HG03439 (cell line): ENCODE data around the gene ING3.

Source experiments
- ATAC-seq: cut with Tn5 transposase; IDR thresholded peaks from one replicate; pipeline ENCODE4 v1.9.1; 2021; ENCODE audit warnings: mild to moderate bottlenecking, moderate library complexity; ENCODE audit not compliant: unreplicated experiment

ING3 gene, protein sequence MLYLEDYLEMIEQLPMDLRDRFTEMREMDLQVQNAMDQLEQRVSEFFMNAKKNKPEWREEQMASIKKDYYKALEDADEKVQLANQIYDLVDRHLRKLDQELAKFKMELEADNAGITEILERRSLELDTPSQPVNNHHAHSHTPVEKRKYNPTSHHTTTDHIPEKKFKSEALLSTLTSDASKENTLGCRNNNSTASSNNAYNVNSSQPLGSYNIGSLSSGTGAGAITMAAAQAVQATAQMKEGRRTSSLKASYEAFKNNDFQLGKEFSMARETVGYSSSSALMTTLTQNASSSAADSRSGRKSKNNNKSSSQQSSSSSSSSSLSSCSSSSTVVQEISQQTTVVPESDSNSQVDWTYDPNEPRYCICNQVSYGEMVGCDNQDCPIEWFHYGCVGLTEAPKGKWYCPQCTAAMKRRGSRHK

DNA sequence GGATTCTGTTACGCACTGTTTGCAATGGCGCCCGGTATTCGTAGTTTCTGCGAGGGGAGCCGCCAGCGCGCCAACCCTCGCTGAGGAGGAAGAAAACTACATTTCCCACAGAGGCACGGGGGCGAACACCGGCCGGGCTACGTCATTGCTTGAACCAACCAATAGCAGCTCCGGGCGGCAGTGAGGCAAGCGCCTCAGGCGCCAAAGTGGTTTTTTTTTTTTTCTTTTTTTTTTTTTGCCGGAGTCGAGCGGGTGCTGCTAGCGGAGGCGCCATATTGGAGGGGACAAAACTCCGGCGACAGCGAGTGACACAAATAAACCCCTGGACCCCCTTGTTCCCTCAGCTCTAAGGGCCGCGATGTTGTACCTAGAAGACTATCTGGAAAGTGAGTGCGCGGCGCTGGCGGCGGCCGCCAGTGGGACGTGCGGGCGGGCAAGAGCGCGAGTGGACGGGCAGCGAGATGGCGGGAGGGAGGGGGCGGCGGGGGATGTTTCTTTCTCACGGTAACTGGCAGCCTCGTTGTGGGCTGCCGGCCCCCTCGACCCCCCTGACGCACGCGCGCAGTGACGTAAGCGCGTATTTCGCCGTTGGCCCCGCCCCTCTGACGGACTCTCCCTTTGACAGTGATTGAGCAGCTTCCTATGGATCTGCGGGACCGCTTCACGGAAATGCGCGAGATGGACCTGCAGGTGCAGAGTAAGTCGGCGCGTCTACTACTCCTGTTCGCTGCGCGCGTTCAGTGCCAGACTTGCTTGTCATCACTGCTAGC is at the start of gene ING3:
Gene ING3, plus strand, starts transcription at position 239 of the 770 bp plus-strand sequence. Its CDS starts 120 bp downstream, at position 359.
- ATAC-seq: peak; percentile 97

DNA sequence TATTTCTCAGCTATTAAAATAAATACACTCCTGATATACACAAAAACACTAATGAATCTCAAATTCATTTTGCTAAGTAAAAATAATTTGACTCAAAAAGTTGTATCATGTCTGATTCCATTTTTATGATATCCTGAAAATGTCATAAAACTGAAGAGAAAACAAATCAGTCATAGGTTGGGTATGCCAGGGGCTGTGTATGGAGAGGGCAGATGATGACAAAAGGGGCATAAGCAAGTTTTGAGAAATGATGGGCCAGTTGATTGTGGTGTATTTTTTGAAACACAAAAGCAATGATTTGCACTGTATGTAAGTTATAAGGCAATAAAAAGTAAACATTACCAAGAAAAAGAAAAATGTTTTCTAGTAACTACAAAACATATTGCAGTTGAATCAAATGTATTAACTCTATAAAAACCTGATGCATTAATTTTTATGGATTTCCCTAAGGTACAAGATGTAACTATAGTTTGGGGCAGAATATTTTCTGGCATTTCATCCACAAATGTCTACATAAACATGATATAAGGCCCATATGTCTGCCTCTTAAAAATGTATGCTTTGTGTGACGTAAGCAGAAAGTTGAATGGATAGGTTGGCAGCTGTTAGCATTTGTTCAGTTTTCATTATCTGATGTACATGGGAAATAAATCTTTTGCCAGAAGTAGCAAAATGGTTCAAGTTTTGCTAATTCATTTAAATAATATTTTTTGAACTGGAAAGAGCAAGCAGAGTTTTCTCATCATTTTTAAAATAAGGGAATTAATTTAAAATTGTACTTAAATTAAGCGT is 35.1 kb upstream of the ING3 start:
- ATAC-seq: no peak

DNA sequence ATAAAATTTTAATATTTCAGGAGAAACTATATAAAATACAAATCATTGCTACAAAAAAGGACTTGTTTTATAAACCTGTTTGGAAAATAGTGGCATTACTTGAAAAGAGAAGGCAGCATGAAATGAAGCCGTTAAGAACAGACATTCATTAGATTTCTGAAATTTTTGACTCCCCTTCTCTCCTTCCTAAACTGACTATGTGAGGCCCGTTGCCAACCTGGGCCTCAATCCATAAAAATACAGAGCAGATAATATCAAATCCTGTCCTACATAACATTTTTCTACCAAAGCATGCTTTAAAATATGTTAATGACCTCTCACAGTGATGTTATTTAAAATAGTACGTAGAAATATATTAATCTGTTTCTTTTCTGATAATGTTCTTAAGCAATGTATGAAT is 34.5 kb upstream of the ING3 start:
- no peak for ATAC-seq

DNA sequence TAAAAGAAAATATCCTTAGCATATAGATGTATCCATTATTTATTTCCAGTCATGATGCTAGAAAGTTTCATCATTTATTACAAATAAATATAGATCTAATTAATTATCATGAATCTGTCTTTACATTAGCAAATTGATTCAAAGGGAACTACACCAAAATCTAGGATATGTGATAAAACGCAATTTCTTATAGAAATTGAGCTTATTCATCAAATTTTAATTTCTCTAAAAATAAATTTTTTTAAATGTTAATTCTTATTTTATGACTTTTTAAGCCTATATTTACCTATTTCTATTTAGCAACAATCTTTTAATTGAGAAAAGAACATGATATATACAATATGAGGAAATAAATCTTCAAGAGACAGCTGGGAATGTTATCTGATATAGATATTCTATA is 34.0 kb upstream of the ING3 start:
- no peak for ATAC-seq

DNA sequence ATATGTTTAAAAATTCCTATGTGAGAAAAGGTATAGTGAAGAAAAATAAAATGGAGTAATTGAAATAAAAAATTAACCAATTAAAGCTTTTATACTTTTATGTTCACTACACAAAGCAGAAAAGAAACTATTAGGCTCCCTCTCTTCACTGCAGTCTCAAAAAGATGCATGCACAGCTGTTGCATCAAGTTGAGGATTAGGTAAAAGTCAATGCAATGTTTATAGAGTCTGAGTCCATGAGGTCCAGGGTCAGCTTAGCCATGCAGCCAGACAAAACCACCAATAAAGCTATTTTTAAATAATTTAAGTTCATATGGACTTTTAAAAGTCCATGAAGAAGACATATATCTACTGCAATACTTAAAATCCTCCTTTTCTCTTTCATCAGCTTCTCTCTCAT is 31.1 kb upstream of the ING3 start:
- ATAC-seq: no peak

DNA sequence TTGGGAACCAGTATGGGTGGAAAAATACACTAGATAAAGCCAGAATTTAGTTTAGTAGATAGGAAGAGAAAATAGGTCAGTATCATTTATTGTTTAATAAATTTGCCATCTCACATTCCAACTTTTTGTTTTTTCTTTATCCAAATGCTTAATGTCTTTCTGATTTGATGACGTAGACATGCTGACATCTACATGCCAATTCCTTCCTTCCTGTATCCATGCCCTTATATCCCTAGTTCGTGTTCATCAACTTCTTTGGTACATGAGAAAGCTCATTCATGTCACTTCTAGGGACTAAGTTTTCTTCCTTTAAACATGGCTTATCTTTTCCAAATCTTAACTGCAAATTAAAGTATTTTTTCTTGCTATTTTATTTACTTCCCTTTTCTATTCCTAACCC is 30.5 kb upstream of the ING3 start:
- ATAC-seq: no peak

DNA sequence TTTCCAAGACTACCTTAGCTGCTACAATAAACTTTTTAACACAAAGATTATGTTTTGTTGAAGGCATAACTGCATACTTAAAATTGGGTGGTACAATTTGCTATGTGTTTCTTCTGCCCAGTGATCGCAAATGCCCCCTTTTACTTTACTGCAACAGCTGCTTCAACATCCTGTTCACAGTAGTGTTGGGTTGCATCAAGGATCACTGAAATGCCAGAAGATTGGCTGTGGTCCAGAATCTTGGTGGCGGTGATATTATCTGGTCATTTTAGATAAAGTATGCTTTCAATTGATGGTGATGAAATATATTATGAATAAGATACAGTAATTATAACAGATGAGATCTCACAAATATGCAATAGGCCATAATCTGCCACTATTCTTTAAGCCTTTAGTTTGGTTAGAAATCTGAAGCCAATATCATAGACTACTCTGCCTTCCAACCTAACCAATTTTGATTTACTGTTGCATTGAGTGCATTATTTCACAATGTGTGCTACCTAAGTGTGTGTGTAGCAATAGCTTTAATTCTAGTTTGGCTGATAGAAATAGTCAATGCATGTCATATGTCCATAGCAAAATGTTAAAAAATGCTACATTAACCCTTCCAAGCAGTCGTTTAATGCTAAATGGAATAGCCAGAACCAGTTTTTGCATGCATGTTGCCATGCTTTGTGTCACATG is 29.8 kb upstream of the ING3 start:
- no peak for ATAC-seq

DNA sequence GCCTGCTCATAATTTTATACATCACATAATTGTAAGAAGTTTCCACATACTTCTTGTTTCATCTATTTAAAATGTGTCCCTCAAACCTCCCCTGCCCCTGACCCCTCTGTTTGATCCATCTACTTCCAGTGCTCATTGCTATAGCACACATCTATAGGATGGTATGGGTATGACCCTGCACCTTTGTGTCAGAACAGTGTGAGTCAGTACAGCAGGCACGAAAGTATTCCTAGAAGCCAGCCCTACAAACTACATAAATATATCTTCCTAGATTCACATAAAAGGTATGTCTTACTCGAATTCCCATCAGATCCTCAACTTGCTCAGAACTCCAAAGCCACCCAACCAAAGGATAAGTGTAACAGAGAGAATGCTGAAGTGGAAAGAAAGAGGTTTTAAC is 25.7 kb upstream of the ING3 start:
- ATAC-seq: no peak

DNA sequence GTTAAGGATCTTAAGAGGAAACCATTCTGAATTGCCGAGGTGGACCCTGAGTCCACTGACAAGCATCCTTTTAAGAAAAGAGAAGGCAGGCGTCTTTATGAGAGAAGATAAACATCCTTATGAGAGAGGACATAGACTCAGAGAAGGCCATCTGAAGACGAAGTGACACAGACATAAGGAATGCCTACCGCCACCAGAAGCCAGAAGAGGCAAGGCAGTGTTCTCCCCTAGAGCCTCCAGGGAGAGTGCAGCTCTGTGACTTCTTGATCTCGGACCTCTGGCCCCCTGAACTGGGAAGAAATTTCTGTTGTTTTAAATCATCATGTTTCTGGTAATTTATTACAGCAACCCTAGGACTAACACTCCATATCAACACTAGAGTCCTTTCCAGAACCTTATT is 25.2 kb upstream of the ING3 start:
- ATAC-seq: no peak

DNA sequence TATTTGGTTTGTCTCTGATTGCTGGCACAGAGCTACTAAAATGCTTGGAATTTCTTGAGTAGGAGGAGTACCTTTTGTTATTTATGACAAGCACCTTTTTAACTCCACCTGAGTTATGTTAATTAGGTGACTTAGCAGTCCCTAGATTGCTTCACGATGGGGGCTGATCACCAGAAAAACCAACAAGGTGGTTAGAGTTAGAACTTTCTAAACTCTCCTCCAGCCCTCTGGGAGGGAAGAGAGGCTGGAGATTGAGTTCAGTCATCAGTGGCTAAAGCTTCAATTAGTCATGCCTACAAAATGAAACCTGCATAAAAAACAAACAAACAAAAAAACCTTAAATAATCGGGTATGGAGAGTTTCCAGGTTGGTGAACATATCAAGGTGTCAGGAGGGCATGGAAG is 23.6 kb upstream of the ING3 start:
- no peak for ATAC-seq

DNA sequence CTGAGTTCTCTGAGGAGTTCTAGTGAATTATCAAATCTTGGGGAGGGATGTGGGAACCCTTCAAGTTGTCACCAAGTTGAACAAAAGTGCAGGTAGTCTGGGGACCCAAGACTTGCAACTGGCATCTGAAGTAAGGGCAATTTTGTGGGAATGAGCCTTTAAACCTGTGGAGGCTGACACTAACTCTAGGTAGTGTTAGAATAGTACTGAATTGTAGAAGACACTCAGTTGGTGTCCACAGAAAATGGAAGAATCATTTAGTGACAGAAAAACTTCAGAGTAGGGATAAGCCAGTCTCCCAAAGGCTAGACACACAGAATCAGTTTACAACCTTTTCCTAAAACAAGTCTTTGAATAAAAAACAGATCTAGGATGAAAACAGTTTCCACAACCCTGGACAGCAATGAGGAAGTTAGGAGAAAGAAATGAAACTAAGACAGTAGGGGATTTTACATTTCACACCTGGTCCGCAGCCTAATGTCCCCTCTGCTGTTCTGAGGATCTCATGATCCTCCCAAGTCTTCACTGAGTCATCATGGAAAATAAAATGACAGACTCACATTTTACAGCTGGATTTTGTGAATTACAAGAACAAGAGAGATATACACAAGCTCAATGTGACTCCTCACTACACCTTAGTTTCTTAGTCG is 23.0 kb upstream of the ING3 start:
- peak; percentile 66 for ATAC-seq

DNA sequence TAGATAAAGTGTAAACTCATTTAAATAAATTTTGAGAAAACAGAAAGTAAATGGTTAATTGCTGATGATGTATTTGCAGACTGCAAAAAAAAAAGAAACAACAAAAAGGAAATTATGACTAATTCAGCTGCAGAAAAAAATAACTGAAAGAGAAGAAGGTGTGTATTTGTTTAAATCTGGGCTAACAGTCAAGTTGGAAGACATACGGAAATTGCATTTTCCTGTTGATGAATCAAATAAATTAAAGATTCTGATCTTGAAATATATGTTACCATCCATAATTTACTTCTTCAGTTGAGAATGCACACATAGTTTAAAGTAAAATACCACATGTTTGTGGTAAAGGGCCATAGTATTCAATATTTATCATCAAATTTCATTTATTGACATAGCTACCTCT is 19.3 kb upstream of the ING3 start:
- ATAC-seq: no peak

DNA sequence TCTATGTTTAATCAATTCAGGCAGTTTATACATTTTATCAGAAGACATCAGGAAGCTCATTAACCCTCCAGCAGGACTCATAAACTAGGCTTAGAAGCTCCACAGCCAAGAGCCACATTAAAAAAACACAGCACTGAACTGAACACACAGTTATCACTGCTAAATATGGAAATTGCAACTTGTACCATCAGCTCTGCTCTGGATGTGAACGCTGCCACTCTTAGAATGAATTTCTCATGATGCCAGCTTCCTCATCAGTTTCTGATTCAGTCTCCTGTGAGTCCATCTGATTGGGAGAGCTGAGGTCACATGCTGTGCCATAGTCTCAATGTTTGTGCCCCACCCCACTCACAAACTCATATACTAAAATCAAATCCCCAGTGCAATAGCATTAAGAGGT is 17.1 kb upstream of the ING3 start:
- ATAC-seq: no peak

DNA sequence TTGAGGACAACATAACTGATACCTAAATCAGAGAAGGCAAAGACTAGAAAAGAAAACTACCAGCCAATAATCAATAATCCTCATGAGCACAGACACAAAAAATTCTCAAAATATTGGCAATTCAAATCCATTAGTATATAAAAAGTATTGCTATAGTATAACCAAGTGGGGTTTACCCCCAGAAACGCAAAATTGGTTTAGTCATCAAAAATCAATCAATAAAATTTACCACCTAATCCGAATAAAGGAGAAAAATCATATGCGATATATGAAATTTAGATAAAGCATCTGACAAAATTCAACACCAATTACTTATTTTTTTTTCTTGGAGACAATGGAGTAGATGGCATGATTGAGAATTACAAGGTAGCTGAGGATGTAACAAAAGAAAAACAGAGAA is 11.2 kb upstream of the ING3 start:
- no peak for ATAC-seq

DNA sequence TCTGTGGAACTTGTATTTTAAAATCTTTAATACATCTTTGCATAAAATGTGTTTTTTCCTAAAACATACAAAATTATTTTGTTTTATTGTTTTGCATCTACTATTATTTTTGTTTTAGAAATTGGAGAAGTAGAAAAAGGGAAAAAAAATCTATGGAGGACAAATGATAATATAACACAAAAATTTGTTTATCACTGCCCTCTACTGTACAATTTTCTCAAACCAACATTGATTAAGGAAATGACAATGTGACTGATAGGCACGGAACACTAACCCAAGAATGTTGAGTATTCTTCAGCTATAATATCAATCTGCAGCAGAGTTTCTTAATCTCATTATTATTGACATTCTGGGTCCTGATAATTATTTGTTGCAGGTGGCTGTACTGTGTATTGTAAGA is 9.5 kb upstream of the ING3 start:
- peak; percentile 53 for ATAC-seq

DNA sequence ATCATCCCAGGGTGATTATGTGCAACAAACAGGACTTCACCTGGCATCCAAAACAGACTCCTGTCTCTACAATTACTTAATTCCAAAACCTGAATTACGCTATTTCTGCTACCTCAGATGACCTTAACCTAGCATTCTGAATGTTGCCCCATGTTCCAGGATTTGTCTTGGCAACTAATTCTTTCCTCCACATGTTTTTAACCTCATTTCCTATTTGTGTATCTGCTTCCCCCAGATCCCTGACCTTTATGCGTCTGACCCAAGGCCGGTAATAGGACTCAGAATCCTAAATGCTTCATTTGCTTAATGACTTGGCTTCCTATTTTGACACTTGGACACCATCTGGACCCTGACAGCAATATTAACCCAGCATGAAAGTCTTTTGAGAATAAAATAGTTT is 8.7 kb upstream of the ING3 start:
- ATAC-seq: no peak

DNA sequence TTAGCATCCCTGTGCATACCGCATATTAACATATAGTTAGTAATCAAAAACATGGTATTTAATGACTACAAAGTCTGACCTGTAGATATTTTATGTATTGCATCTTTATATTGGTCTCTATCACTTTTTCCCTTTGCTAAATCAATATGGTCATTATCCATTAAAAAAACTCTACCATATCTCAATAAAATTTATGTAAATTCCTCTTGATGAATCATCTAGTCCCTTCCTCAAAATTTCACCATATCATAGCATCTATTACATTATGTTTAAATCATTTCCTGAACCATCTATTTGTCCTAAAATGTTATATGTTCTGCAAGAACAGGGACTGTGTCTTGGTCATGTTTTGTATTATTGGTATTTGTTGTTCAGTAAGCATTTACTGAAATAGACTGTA is 7.7 kb upstream of the ING3 start:
- no peak for ATAC-seq

DNA sequence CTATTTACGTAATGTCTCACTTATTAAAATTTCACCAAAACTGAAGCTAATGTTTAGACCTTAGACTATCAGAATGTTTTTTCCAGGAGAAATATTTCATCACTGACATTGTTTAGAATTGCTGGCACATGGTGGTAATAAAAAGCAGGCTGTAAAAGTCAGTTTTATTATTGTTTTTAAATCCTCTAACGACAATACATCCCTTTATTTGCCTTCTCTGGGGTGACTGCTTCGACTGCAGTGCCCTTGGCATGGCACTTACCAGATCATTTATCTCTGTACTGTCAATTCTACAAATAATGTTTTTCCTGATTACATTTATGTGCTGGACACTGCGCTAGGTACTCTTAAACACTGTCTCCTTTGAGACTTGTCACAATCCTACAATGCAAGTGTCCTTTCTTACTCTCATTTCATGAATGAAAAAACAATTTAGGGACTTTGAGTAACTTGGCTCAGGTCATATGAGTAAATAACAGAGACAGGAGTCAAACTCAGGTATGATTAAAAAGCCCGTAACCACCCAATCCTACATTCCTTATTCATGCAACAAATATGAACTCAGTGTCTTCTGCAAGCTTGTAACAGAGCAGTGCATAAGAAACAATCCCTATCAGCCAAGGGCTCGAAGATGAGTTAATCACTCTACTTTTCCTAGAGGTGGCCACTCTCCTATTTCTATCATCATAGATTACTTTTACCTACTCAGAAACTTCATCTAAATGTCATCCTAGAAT is 5.6 kb upstream of the ING3 start:
- ATAC-seq: no peak

DNA sequence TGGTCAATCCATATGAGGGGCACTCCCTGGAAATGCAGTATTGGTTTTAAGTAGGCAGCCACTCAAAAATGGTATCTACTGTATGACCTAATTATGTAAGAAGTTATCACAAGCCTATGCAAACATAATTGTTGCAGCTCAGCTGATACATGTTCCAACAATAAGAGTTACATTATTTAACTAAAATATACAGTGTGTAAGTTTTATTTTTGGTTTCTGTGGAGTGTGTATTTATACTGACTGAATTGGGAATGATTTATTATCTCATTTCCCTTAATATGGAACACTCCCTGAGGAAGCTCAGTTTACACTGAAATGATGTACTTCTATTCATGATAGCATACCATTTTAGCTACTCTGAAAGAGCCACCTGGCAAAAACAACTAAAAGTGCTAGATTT is 2.6 kb upstream of the ING3 start:
- ATAC-seq: no peak

DNA sequence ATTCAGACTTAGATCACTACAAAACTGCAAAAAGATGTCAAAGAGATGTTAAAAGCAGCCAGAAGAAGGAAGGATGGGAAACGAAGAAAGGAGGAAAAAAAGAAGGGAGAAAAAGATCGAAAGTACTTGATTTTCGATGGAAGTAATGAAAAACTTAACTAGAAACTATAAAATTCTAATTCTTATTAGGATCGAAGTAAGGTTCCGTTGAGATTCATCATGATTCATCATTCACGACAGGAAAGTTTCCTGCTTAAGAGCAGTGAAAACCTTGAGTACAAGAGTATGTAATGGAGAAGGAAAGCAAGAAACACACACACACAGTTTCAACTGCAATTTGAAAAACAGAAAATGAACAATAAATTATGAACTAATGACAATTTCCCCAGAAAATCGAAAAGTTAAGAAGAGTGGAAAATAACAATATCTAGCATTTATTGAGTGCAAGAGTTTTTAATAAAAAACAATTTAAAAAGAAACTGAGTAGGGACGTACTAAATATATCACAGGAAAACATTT is 1.1 kb upstream of the ING3 start:
- no peak for ATAC-seq
